ENCODE results near the gene TDO2. TPM values are rescaled to one million over a fixed set of nuclear protein-coding genes. Genes with fewer than 3 reads are reported as not detected.
"Not testable (repeated sequence)": the region's sequence is repeated elsewhere in the genome, so short reads cannot be mapped to it uniquely, and the experiment has no call there.

The TDO2 gene
- total RNA-seq, 2 donors from 2014 or later, result not detected

GRCh38 chr4:155904331-155904730, 835 bp downstream of the TDO2 start:
- ATAC-seq (no peak), DNase-seq (no peak)
- intact Hi-C loops (cut with DNase I), result no loop called here

GRCh38 chr4:155906554-155907247, 3.2 kb downstream of the TDO2 start:
- intact Hi-C loops (cut with DNase I), result no loop called here
- DNase-seq, result no peak
- peak in 1 of 2 donors; percentile 27 for ATAC-seq

- ATAC-seq (no peak), DNase-seq (no peak)
- intact Hi-C loops (cut with DNase I), result no loop called here
Measured at GRCh38 chr4:155907556-155907955, 4.1 kb downstream of the TDO2 start.

GRCh38 chr4:155908187-155909139, 5.0 kb downstream of the TDO2 start:
- ATAC-seq, result no peak
- intact Hi-C loops (cut with DNase I), result no loop called here
- DNase-seq, result no peak

GRCh38 chr4:155909615-155910226, 6.2 kb downstream of the TDO2 start:
- ATAC-seq (no peak), DNase-seq (no peak)
- intact Hi-C loops (cut with DNase I), result no loop called here

GRCh38 chr4:155911905-155912304, 8.4 kb downstream of the TDO2 start:
- intact Hi-C loops (cut with DNase I), result no loop called here
- ATAC-seq, result peak in 1 of 2 donors; percentile 34
- no peak for DNase-seq

- no peak for ATAC-seq
- DNase-seq, result no peak
Measured at GRCh38 chr4:155914782-155915181, 11.3 kb downstream of the TDO2 start.

GRCh38 chr4:155921597-155921996, 18.1 kb downstream of the TDO2 start:
- intact Hi-C loops (cut with DNase I), result no loop called here
- no peak for DNase-seq
- ATAC-seq, result no peak

More at GRCh38 chr4:155914782-155915181, 11.3 kb downstream of the TDO2 start:
- intact Hi-C loops (cut with DNase I), result no loop called here

GRCh38 chr4:155924637-155925036, 21.1 kb downstream of the TDO2 start:
- DNase-seq, result no peak
- ATAC-seq, result no peak
- intact Hi-C loops (cut with DNase I), result no loop called here

- DNase-seq (no peak), ATAC-seq (no peak)
- intact Hi-C loops (cut with DNase I), result no loop called here
Measured at GRCh38 chr4:155929833-155930232, 26.3 kb downstream of the TDO2 start.

- intact Hi-C loops (cut with DNase I), result no loop called here
- DNase-seq (no peak), ATAC-seq (no peak)
Measured at GRCh38 chr4:155930330-155930729, 26.8 kb downstream of the TDO2 start.

- ATAC-seq (no peak), DNase-seq (no peak)
- intact Hi-C loops (cut with DNase I), result no loop called here
Measured at GRCh38 chr4:155931634-155932033, 28.1 kb downstream of the TDO2 start.

- intact Hi-C loops (cut with DNase I), result not testable (repeated sequence)
Measured at GRCh38 chr4:155934634-155935033, 31.1 kb downstream of the TDO2 start.

GRCh38 chr4:155935389-155935986, 32.0 kb downstream of the TDO2 start:
- DNase-seq, result no peak
- no peak for ATAC-seq
- intact Hi-C loops (cut with DNase I), result no loop called here

More at GRCh38 chr4:155934634-155935033, 31.1 kb downstream of the TDO2 start:
- not testable (repeated sequence) for DNase-seq, ATAC-seq

- ATAC-seq, result no peak
- intact Hi-C loops (cut with DNase I), result loop anchor here in 1 of 2 donors (10.0 kb wide), 1 partner anchor 536 kb away; no protein-coding TSS in a partner anchor
Measured at GRCh38 chr4:155941085-155941790, 37.7 kb downstream of the TDO2 start.

GRCh38 chr4:155941820-155942219, 38.3 kb downstream of the TDO2 start:
- ATAC-seq, result no peak
- intact Hi-C loops (cut with DNase I), result loop anchor here in 1 of 2 donors (10.0 kb wide), 1 partner anchor 537 kb away; no protein-coding TSS in a partner anchor
- no peak for DNase-seq

More at GRCh38 chr4:155941085-155941790, 37.7 kb downstream of the TDO2 start:
- DNase-seq, result no peak

- intact Hi-C loops (cut with DNase I), result loop anchor here in 1 of 2 donors (10.0 kb wide), 1 partner anchor 539 kb away; no protein-coding TSS in a partner anchor
- DNase-seq (no peak), ATAC-seq (no peak)
Measured at GRCh38 chr4:155943605-155944291, 40.3 kb downstream of the TDO2 start.

- intact Hi-C loops (cut with DNase I), result loop anchor here in 1 of 2 donors (10.0 kb wide), 1 partner anchor 540 kb away; no protein-coding TSS in a partner anchor
- ATAC-seq, result no peak
Measured at GRCh38 chr4:155944516-155944915, 41.0 kb downstream of the TDO2 start.

More at GRCh38 chr4:155944516-155944915, 41.0 kb downstream of the TDO2 start:
- DNase-seq, result no peak
